Left renal pelvis (tissue), 4 donors: ENCODE results near the gene HOXD10. TPM values are rescaled to one million over a fixed set of nuclear protein-coding genes. Genes with fewer than 3 reads are reported as not detected.

Experiments
- DNase-seq, 4 donors: peaks; one replicate each; pipeline ENCODE4 v3.0.0-alpha.2; 2013; ENCODE audit warnings: low read depth in 4 of 4, low spot score in 3 of 4
- polyA plus RNA-seq, 4 donors: library from polyadenylated mRNA; unstranded; fragments of 120-200 nt; gene quantifications; one replicate each; pipeline ENCODE4 v1.2.1, GENCODE V29; 2013; ENCODE audit not compliant: insufficient read length in 4 of 4

HOXD10 gene
- 100 to 1,000 TPM; 127 to 194 (median 184) TPM for polyA plus RNA-seq

DNA sequence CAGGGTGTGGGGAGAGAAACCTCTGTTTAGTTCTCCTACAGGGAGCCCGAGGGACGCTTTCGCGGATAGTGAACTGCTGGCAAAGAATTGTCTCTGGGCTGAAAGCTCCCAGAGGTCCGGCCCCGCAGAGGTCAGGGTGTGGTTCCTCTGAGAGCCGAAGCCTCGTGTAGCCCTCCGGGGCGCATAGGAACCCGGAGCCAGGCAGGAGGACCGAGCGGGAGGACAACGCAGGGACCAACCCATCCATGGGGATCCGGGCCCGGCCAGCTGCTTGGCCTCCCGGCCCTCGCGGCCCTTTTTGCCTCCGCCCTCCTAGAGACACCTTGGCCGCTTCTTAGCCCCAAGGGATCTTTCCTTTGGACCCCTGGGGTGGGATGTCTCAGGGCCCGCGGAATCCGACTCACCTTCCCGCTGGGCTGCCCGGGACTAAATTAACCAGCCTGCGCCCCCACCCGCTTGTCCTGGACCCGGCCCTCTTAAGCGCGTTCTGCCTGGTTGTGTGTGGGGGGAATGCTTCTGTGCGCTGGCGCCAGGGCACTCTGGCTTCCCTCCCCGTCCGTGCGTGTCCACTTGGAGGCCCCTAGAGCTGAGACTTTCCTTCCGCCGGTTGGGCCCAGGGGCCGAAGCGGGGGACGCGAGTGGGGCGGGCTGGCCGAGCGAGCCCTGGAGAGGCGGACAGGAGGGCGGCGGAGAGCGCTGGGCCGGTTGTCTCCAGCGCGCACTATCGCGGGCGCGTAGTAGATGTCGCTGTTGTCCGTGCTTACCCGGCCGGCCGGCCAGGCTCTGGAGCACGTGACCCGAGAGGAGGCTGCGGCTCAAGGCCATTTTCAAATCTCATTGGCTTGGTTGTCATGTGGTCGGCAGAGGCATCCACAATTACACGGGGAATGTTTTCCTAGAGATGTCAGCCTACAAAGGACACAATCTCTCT lies at the start of gene HOXD10:
Gene HOXD10, plus strand, starts transcription at position 896 of the 931 bp plus-strand sequence. CDS start 56 bp downstream, outside the sequence.
- no peak for DNase-seq

DNA sequence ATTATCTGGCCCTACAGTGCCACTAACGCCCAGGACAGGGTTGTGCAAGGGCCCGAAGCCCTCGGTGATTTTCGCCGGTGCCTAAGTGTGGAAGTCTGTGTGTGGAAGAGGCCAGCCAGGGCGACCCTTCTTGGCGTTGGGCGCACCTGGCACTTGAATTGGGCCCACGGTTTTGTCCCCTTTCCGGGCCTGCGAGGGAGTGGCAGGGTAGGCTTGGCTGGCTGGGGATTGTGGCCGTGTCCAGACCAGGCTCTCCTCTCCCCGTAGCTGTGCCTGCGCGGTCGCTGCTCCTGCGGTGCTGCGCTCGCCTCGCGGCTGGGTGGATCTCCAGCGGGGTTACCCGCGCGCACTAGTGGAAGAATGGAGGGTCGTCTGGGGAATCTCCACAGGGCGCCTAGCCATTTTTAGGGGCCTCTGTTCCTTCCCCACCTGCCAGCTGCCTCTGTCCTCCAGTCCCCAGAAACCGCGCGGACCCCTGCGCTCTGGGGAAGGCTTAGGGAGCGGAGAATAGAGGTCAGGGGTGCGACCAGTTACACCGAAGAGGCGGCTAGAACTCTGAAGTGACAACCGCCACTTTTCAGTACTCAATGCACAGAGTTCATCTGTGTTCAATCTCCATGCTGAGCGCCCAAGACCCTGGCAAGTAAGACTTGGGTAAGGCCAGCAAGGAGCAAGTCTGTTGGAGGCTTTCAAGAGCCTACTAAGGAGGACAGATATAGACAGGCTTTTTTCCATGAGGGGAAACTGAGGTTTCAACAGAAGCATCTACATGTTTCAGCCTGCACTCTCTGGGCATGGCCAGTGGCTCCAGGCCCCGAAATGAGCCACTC lies 48.8 kb upstream of the HOXD10 start:
- no peak for DNase-seq

DNA sequence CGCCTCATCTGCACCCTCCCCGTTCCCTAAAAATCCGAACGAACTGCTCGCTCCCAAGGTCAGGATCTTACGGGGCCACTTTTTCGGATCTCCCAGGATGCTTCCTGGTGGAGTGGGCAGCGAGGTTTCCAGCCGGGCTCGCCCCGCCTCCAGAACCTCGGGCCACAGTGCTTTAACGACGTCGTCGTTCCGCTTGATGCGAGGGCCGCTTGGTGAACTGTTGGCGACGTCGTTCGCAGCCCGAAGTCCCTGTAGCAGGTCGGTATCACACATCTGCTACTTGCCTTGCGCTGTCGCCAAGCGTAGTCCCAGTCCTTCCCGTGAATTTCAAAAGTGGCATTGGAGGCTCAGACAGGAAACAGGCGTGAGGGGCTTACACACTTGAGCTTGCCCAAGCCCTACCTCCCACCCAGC lies 48.2 kb upstream of the HOXD10 start:
- DNase-seq, result no peak

DNA sequence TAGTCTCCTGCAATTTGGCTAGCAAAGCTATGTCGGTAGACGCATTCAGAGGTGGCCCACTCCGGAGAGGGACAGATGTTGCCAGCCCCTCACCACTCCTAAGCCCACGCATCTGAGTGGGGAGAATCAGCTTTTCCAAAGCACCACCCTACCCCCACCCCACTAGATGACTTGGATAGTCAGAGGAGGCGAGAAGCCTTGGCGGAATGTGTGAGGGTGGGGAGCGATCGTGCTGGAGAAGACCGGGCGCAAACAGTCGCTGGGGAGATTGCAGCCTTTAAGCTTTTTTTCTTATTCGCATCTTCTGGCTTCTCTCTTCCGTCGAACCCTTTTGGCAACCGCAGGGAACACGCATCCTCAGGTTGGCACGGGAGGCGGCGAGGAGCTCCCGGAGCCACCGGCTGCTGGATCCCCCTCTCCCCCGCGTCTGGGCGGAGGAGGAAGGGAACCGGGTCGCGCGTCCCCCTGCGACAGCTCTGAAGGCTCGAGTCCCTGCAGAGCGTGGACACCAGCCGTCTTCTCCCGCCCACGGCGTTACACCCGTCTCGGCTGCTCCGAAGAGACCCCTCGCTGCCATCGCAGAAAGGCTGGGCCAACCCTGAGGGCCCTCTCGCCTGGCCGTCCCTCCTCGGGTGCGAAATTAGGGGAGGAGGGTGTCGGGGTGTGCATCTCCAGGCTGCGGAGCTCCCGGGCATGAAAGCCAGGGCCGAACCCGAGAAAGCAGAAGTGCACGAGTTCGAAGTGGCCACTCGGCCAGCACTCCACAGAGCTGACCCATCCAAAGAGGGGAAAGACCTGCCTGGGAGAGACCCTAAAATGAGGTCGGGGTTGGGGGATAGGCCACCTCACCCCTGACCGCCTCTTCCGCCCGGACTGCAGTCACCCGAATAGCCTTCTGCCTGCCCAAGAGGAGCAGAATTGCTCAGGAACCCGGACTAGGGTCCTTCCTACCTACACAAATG lies 45.0 kb upstream of the HOXD10 start:
- no peak for DNase-seq

DNA sequence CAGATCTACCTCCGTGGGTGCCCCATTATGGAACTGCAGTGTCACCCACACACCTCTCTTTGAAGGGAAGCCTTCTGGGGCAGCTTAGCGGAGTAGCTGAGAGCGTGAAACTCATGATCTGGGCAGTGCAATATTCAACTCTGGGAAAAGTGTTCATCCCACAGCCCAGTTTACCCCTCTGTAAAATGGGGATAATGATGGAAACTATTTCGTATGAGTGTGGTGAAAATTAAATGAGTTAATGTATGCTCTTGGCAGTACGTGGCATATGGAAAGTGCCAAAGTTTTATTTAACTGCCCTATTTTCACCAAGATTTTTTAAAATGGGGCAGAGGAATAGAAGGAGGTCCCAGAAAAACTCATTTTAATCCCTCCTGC lies 44.3 kb upstream of the HOXD10 start:
- DNase-seq, result no peak

DNA sequence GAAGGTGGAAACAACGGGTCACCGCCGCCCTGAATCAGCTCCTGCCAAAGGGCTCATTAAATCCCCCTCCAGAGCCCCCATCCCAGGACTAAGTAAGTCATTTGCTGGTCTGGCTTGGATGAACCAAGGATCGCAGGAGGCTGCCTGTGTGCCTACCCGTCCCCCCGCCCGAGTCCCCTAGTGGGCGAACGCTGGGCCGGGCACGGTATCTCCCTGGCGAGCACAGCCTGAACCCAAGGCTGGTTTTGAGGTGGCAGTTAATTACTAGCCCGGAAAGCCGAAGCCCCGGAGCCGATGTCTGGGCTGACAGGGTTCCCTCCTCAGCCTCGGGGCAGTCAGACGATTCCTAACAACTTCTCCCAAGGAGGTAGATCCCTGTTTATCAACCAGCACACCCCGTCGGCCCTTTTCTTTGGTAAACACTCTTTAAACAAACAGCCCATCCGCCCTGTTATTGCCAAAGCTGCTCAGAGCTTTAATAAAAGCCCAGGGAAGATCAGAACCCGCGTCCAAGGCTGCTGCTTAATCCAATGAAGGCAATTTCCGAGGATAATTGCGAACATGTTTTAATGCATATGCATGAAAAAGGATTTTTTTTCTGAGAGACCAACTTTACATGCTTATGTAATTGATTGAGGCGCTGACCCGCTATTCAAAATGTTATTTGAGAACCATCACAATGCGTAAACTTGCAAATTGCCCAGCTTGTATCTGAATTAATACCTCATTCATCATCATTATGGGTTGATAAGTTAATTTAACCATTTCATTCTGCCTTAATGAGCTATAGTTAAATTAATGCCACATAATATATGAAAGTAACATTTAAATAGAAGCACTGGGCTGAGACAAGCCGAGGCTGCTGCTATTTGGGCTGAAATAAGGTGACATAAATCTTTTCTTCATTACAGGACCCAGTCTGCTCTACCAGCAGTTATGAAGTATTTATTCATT lies 43.4 kb upstream of the HOXD10 start:
- DNase-seq, result no peak

DNA sequence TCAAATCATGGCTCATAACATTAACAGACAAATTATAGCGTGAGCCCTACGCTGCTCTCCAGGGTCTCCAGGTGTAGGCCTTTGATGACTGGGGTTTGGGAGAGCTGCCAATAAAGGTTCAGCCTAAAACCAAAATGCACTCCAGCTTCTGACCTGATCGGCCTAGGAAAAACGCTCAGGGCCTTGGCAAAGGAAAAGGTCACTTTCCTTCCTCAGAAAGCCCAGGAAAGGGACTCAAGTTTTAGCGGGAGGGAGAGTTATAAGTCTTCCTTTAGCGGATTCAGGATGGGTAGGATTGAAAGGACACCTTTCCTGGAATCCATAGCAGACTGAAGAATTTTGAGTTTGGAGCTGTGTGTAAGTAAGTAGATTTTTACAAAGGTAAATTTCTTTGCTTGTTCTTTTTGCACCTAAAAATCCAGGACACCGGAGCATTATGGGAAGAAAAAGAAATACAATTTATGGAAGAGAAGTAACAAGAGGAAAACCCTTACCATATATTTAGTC lies 41.6 kb upstream of the HOXD10 start:
- no peak for DNase-seq

DNA sequence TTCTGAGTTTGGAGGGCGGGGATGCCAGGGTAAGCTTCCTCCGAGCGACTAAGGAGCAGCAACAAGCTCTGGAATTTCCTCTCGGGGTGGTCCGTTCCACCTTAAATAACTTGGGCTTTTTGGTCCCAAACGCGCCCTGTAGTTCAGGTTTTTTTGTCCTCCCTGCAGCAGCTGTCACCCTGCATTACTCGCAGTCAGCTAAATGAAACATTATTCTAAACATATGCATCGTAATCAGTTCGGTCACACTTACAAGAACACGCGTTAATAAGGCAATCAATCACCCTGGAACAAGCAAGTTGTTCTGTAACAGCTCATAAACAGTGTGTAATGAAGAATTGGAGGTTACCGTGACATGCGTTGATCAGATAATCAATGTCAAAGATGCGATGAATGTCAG lies 41.1 kb upstream of the HOXD10 start:
- DNase-seq, result no peak

DNA sequence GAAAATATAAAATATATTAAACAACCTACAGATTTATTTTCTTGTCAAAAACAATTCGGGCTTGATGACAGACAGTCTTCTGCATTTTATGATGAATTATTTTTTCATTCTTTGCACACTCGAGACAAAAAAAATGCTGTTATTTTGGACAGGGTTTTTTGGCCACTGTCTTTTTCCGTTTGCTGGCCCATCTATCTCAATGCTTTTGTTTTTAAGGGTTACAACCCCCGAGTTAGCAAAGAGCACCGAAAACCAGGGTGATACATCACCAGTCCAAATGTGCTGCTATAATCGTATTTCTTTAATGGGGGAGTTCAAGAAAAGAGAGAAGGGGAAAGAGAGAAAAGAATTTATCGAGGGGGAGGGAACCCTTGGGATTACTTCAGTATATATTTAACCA lies 40.5 kb upstream of the HOXD10 start:
- no peak for DNase-seq

DNA sequence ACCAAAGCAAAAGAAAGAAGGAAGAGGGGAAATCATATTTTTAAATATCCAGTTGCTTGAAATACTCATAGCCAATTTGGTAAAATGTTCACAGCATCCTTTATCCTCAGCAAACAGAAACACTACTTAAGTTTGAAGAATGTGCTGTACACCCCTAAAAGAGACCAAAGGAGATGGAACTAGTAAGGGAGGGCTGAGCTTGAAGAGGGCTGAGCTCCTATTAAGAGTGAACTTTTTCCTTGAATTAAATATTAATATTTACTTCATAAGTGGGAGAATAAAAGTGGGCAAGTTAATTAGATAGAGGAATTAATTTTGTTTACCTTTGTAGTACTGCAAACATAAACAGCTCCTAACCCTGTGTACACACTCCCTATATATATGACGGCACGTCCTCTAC lies 39.8 kb upstream of the HOXD10 start:
- DNase-seq, result no peak

DNA sequence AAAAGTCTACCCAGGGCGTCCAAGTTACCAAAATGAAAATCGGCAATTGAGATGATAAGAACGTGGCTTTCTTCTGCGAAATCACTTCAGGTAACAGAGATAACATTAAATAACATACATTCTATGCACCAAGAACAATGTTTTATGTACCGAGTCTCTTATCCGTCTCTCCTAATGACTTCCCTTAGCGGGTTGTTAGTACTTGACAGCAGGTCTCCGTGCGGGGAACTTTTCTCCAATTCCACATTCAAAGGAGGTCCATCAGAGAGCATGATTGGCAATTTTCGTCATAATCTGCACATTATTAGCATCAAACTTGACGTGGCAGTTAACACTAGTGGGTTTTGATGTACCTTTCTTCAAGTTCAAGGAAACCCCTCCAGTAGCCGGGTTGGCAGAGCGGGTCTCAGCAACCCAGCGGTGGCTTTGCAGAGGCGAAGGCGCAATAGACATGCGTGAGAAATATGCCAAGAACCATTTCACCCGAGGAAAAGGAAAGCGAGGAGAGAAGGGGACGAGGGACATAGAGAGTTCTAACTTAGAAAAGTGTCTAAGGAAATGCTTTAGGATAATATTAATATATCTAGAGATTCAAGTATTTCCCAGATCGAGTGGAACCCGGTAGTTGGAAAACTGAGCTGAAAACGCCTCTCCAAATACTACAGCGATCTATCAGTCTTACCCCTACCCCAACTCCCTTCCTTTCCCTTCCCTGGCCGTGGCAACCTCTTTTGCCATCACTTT lies 37.9 kb upstream of the HOXD10 start:
- no peak for DNase-seq

DNA sequence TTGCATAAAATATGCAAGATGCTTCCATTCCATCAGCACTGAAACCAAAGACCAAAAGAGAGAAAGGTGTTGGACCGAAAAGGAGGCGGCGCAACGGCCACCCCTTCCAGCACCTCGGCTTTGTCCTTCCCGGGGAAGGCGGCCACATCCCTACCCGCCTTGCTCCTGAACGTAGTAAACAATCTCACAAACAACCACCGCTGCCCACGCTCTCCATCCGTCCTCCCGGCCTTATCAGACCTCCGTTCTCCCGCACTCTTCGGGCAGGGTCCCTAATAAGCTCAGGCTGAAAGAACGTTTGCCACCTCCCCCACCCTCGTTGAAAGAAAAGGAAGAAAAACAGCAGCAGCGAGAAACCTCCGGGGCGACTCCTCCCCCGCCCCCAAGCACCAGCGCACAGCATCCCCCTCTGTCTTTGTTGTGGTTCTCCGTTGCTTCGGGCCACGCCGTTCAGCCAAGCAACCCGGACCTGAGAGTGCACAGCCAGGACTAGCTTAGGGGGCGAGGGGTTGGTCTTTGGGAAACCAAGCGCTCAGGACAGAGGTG lies 37.2 kb upstream of the HOXD10 start:
- DNase-seq, result no peak

DNA sequence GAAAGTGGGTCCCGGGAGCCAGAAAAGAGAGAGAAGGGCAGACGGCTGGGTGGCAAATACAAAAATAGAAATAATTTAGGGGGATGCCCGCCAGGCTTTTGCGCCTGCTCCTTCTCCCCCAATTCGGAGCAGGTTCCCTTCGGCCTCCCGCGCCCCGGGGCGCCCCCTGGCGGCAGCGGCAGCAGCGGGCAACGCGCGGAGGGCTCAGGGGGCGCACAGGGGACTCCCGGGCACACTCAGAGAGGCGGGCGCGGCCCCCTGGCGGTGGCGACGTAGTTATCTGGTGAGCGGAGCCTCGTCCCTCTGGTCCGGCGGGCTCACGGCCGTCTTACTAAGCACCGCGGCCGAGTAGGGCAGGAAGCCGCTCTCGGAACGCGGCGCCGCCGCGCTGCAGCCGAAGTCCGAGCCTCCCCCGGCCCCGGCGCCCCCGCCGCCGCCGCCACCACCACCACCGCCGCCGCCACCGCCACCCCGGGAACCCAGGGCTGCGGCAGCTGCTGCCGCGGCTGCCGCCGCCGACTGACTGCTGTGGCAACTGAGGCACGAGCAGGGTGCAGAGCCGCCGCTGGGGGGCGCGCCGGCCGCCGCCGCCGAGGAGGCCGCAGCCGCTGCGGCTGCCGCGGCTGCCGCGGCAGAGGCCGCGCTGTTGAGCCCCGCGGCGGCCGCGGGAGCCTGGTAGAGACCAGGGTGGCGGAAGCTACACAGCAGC lies 36.6 kb upstream of the HOXD10 start:
- no peak for DNase-seq

DNA sequence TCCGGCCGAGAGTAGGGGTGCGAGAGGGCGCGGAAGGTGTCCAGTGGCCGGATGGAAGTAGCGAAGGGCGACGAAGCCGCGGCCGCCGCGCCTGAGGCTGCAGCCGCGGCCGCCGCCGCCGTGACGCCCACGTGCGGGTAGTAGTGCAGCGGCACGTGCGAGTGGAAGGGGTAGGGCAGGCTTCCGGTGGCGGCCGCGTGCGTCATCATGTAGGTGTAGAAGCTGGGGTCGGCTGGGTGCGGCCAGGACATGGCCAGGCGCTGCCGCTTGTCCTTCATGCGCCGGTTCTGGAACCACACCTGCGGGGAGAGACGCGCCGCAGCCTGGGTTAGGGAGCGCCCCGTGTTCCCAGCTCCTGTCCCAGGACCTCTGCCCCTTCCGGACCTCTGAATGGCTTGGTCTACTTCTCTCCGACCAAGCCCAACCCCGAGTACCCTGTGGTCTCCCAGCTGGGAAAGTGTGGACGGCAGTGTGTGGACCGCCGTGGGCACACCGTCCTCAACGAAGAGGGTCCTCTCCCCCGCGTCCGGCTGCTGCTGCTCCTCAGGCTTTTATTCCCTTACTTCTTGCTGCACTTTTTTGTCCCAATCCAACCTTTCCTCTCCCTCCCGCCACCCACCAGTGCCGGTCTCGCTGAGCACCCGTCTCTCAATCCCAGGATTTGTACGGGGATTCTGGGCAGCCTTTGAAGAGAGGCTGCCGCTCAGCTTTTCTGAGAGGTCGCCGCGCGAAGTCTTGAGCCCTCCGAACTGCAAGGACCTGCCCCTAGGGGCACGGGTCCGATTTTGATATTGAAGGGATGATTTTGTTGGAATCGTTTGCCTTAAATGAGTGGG lies 35.8 kb upstream of the HOXD10 start:
- no peak for DNase-seq

DNA sequence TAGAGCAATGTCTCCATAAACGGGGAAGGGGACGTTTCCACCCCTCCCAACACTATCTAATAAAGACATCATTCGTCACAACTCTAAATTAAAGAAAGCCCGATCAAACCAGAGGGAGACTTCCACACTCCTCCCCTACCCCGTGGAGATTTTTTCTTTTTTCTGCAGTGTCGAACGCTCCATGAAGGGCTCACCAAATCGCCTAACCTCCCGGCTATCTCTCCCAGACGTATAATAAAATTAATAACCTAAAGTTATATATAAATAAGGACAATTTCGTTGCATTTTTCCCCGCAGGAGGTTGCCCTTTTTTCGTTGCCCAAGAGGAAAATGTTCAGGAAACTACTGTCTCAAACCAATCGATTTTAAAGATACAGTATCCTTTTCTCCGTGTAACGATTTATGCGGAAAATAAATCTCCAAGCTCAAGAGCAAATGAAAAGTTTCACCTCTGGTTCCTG lies 35.2 kb upstream of the HOXD10 start:
- DNase-seq, result no peak

DNA sequence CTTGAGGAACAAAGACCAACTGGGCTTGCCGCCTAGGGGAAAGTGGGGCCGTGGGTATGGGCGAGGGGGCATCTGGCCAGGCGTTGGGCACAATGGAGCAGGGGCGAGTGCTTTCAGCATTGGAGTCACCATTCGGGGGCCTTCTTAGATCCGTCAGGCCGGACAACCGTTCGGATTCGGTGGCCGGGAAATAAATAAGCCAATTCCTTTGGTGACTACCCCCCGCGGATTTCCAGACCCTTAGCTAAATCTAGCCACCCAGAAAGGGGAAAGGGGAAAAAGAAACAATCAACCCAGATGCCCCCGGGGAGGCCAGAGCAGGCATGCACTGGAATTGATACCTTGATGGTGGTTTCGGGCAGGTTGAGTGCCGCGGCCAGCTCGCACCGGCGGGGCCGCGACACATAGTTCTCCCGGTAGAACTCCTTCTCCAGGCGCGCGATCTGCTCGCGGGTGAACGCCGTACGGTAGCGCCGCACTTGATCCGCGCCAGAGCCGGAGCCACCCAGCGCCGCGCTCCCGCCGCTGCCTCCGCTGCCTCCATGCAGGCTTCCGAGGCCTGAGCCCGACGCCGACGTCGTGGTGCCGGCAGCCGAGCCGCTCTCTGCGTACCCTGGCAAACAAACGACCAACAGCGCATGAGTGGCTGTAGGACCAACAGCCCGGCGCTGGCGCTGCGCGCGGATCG lies 34.6 kb upstream of the HOXD10 start:
- no peak for DNase-seq
